ENCODE data around the gene SMG6. TPM values are rescaled to one million over a fixed set of nuclear protein-coding genes. Genes with fewer than 3 reads are reported as not detected.

Gene SMG6
- total RNA-seq, 1 donor from 2014 or later = 19.4 TPM

GRCh38 chr17:2011411-2012371 lies 291.9 kb downstream of the SMG6 start:
- DNase-seq (ENCODE audit: low read depth) = no peak
- H3K4me3 ChIP-seq (ENCODE audit: low read depth, low read length) = no peak overlapping the region
- TF ChIP-seq CTCF (conservative IDR thresholded peaks at IDR 0.05; ENCODE audit: low read depth, low read length) = no peak

Other genes starting within 250 kb of the SMG6 start
- gene HIC1, start 248.7 kb downstream of the SMG6 start, total RNA-seq = 2.7 and 4.1 TPM in 2 replicates
- gene SRR, start 165 bp upstream of the SMG6 start, total RNA-seq = 2.5 and 12.4 TPM in 2 replicates
- 54.8 and 85.1 TPM in 2 replicates for gene TSR1, start 32.7 kb upstream of the SMG6 start, total RNA-seq
- 27.6 and 28.2 TPM in 2 replicates for gene SGSM2, start 33.7 kb upstream of the SMG6 start, total RNA-seq
- 3.5 and 9.0 TPM in 2 replicates for gene MNT, start 97.3 kb upstream of the SMG6 start, total RNA-seq
- gene METTL16, start 208.1 kb upstream of the SMG6 start, total RNA-seq = 11.3 and 18.0 TPM in 2 replicates